ENCODE data around the gene SNX33. TPM values are rescaled to one million over a fixed set of nuclear protein-coding genes. Genes with fewer than 3 reads are reported as not detected.

Gene SNX33
- total RNA-seq (2021) (17.8 to 19.8 TPM (median 18.9 TPM) in 3 replicates), Bru-seq, nascent RNA (percentile 75 among the genes with signal in this experiment)
- long read RNA-seq, experiment 1, full-length matches to known transcripts, result 101 of 113 reads
- long read RNA-seq, experiment 1, partial matches to known transcripts, result 2 of 113 reads
- long read RNA-seq, experiment 1, other reads (novel, unspliced or antisense), result 10 of 113 reads
- long read RNA-seq, experiment 2, full-length matches to known transcripts, result 10 of 30 reads
- long read RNA-seq, experiment 2, partial matches to known transcripts, result 10 of 30 reads
- long read RNA-seq, experiment 2, other reads (novel, unspliced or antisense), result 10 of 30 reads
- long read RNA-seq, experiment 3, result 0 reads

GRCh38 chr15:75647370-75648155 is at the start of gene SNX33:
Gene SNX33 (plus strand): TSS chr15:75647912. CDS start chr15:75649103, 1,191 bp downstream.
- peaks cover 51% of the 10 kb centered on the region for H3K4me1 Mint-ChIP-seq
- POLR2A ChIA-PET, result interaction anchor here (0.7 to 2.6 kb wide), 13 partner anchors 9 to 859 kb away, joined by 3 to 34 read pairs (median 4); partner anchors contain the start of genes IMP3, PTPN9, SIN3A and SNUPN
- ATAC-seq, result peak; percentile 71
- TF ChIP-seq SP1 (CRISPR knock-in tag; conservative IDR thresholded peaks at IDR 0.05) (peak; percentile 80), MYBL2 (CRISPR knock-in tag; IDR thresholded peaks at IDR 0.05) (peak; percentile 76; the same call in 1 of the 2 replicates), NFATC4 (CRISPR knock-in tag; IDR thresholded peaks at IDR 0.05) (no peak), ATF1 (CRISPR knock-in tag; IDR thresholded peaks at IDR 0.05) (no peak), FOXK1 (CRISPR knock-in tag; IDR thresholded peaks at IDR 0.05) (peak; percentile 57; the same call in 1 of the 2 replicates), ETV6 (CRISPR knock-in tag; IDR thresholded peaks at IDR 0.05) (peak; percentile 47), CREM (CRISPR knock-in tag; IDR thresholded peaks at IDR 0.05) (no peak), KAT7 (CRISPR knock-in tag; IDR thresholded peaks at IDR 0.05; ENCODE audit: borderline replicate concordance) (no peak), STAT6 (CRISPR knock-in tag; conservative IDR thresholded peaks at IDR 0.05; ENCODE audit: low read depth) (0 out of 2 replicates have a peak, but pooled peaks have one; percentile 87), MXD4 (CRISPR knock-in tag; IDR thresholded peaks at IDR 0.05; ENCODE audit: borderline replicate concordance) (no peak), ZBTB43 (CRISPR knock-in tag; IDR thresholded peaks at IDR 0.05) (peak; percentile 87; the same call in 1 of the 2 replicates), CTCF (IDR thresholded peaks at IDR 0.05) (no peak; the same call in 1 of the 2 replicates), MLX (CRISPR knock-in tag; IDR thresholded peaks at IDR 0.05) (no peak), FOXP1 (CRISPR knock-in tag; IDR thresholded peaks at IDR 0.05; ENCODE audit: borderline replicate concordance) (peak; percentile 72), TEAD1 (CRISPR knock-in tag; IDR thresholded peaks at IDR 0.05) (no peak), E2F5 (CRISPR knock-in tag; IDR thresholded peaks at IDR 0.05) (0 out of 2 replicates have a peak, but pooled peaks have one; percentile 40), ZNF232 (CRISPR knock-in tag; IDR thresholded peaks at IDR 0.05) (peak; percentile 54; the same call in 1 of the 2 replicates)
- TF ChIP-seq, protein P1, sequence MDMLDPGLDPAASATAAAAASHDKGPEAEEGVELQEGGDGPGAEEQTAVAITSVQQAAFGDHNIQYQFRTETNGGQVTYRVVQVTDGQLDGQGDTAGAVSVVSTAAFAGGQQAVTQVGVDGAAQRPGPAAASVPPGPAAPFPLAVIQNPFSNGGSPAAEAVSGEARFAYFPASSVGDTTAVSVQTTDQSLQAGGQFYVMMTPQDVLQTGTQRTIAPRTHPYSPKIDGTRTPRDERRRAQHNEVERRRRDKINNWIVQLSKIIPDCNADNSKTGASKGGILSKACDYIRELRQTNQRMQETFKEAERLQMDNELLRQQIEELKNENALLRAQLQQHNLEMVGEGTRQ (CRISPR knock-in tag; IDR thresholded peaks at IDR 0.05), result 0 out of 2 replicates have a peak, but pooled peaks have one; percentile 16
- TF ChIP-seq, protein P2, sequence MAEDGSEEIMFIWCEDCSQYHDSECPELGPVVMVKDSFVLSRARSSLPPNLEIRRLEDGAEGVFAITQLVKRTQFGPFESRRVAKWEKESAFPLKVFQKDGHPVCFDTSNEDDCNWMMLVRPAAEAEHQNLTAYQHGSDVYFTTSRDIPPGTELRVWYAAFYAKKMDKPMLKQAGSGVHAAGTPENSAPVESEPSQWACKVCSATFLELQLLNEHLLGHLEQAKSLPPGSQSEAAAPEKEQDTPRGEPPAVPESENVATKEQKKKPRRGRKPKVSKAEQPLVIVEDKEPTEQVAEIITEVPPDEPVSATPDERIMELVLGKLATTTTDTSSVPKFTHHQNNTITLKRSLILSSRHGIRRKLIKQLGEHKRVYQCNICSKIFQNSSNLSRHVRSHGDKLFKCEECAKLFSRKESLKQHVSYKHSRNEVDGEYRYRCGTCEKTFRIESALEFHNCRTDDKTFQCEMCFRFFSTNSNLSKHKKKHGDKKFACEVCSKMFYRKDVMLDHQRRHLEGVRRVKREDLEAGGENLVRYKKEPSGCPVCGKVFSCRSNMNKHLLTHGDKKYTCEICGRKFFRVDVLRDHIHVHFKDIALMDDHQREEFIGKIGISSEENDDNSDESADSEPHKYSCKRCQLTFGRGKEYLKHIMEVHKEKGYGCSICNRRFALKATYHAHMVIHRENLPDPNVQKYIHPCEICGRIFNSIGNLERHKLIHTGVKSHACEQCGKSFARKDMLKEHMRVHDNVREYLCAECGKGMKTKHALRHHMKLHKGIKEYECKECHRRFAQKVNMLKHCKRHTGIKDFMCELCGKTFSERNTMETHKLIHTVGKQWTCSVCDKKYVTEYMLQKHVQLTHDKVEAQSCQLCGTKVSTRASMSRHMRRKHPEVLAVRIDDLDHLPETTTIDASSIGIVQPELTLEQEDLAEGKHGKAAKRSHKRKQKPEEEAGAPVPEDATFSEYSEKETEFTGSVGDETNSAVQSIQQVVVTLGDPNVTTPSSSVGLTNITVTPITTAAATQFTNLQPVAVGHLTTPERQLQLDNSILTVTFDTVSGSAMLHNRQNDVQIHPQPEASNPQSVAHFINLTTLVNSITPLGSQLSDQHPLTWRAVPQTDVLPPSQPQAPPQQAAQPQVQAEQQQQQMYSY (CRISPR knock-in tag; IDR thresholded peaks at IDR 0.05), result peak; percentile 30
- TF ChIP-seq, protein P3, sequence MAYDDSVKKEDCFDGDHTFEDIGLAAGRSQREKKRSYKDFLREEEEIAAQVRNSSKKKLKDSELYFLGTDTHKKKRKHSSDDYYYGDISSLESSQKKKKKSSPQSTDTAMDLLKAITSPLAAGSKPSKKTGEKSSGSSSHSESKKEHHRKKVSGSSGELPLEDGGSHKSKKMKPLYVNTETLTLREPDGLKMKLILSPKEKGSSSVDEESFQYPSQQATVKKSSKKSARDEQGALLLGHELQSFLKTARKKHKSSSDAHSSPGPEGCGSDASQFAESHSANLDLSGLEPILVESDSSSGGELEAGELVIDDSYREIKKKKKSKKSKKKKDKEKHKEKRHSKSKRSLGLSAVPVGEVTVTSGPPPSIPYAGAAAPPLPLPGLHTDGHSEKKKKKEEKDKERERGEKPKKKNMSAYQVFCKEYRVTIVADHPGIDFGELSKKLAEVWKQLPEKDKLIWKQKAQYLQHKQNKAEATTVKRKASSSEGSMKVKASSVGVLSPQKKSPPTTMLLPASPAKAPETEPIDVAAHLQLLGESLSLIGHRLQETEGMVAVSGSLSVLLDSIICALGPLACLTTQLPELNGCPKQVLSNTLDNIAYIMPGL (CRISPR knock-in tag; IDR thresholded peaks at IDR 0.05), result peak; percentile 79

More at GRCh38 chr15:75647370-75648155, at the start of gene SNX33:
- Mint-ChIP-seq H3K36me3 (peaks cover 15% of the 10 kb centered on the region), H3K9me3 (no peaks in the 10 kb centered on the region), H3K27ac (peak within 1 kb of the TSS; percentile 98), H3K27me3 (ENCODE audit: low read depth) (peaks cover 23% of the 10 kb centered on the region), H3K4me3 (peak within 1 kb of the TSS; percentile 91)
- CTCF ChIA-PET, result interaction anchor here (0.6 to 2.6 kb wide), 28 partner anchors 9 to 280 kb away, joined by 3 to 18 read pairs (median 6); partner anchors contain the start of genes MAN2C1, PTPN9, SIN3A and SNUPN
- peak; percentile 79 for DNase-seq (ENCODE audit: low spot score)

Measured in WTC11 (cell line).